Gastroesophageal sphincter (tissue), 4 donors: ENCODE results near the gene PLCZ1. TPM values are rescaled to one million over a fixed set of nuclear protein-coding genes. Genes with fewer than 3 reads are reported as not detected.
"Not testable (repeated sequence)": the region's sequence is repeated elsewhere in the genome, so short reads cannot be mapped to it uniquely, and the experiment has no call there.

Source experiments
- ATAC-seq: fragments of 150-250 bp; one replicate; pipeline ENCODE4 v1.9.1; 2016; ENCODE audit warnings: mild to moderate bottlenecking, moderate library complexity
- H3K27ac ChIP-seq, 4 donors: fragments of 200-600 bp; sonication (generic) in 3 of 4; 1 replicate in 3 of 4; 2 replicates in 1 of 4; pipeline ENCODE4 v1.5.1; 2016 to 2019
- H3K27me3 ChIP-seq: fragments of 200-600 bp; sonication (generic); one replicate; pipeline ENCODE4 v1.5.1; 2019
- H3K36me3 ChIP-seq, 2 donors: fragments of 200-600 bp; sonication (generic); one replicate each; pipeline ENCODE4 v1.5.1; 2019; ENCODE audit warnings: control low read depth in 1 of 2
- H3K4me1 ChIP-seq, 3 donors: fragments of 200-600 bp; sonication (generic); 1 replicate in 2 of 3; 2 replicates in 1 of 3; pipeline ENCODE4 v1.5.1; 2016 to 2019; ENCODE audit warnings: control low read depth in 2 of 3
- H3K4me3 ChIP-seq, 2 donors: fragments of 200-600 bp; sonication (generic); one replicate each; pipeline ENCODE4 v1.5.1; 2019; ENCODE audit warnings: mild to moderate bottlenecking in 1 of 2, moderate library complexity in 1 of 2
- H3K9me3 ChIP-seq, 3 donors: fragments of 200-600 bp; sonication (generic); one replicate each; pipeline ENCODE4 v1.5.1; 2017 to 2019; ENCODE audit warnings: control low read depth in 2 of 3
- EP300 ChIP-seq: sonication (generic); formaldehyde crosslinking; IDR thresholded peaks from one replicate; pipeline ENCODE4 v1.6.1; 2017; ENCODE audit warnings: antibody characterized with exemption, mild to moderate bottlenecking
- POLR2A ChIP-seq, 2 donors: fragments of 450-650 bp; IDR thresholded peaks; one replicate each; pipeline ENCODE4 v1.6.1; 2017; ENCODE audit warnings: antibody characterized with exemption in 2 of 2, mild to moderate bottlenecking in 2 of 2, moderate library complexity in 1 of 2
- POLR2AphosphoS5 ChIP-seq: sonication (generic); formaldehyde crosslinking; IDR thresholded peaks from one replicate; pipeline ENCODE4 v1.6.1; 2017; ENCODE audit warnings: antibody characterized with exemption
- WGBS, 2 donors: methylation state at CpG; one replicate each; pipeline ENCODE4 v1.1.5; 2018; ENCODE audit warnings: low coverage in 1 of 2; 5-methylcytosine and 5-hydroxymethylcytosine counted together
- total RNA-seq, 4 donors: library from RNA; depleted of rRNA; stranded (reverse); fragments of >200 nt; gene quantifications; one replicate each; pipeline ENCODE4 v1.1.0, GENCODE V29; 2016
- TF ChIP-seq, protein P1 (sequence below), 4 experiments: fragments of 200-600 bp in 2 of 4; fragments of 450-650 bp in 2 of 4; sonication (generic) in 1 of 4; IDR thresholded peaks; one replicate each; pipeline ENCODE4 v1.5.1; 2017 to 2019; ENCODE audit warnings: antibody characterized with exemption in 4 of 4, mild to moderate bottlenecking in 2 of 4, moderate library complexity in 2 of 4

Gene PLCZ1, protein sequence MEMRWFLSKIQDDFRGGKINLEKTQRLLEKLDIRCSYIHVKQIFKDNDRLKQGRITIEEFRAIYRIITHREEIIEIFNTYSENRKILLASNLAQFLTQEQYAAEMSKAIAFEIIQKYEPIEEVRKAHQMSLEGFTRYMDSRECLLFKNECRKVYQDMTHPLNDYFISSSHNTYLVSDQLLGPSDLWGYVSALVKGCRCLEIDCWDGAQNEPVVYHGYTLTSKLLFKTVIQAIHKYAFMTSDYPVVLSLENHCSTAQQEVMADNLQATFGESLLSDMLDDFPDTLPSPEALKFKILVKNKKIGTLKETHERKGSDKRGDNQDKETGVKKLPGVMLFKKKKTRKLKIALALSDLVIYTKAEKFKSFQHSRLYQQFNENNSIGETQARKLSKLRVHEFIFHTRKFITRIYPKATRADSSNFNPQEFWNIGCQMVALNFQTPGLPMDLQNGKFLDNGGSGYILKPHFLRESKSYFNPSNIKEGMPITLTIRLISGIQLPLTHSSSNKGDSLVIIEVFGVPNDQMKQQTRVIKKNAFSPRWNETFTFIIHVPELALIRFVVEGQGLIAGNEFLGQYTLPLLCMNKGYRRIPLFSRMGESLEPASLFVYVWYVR
- total RNA-seq = under 1 TPM in 1 of 4 donors, not detected in 3; 0.93 TPM

DNA sequence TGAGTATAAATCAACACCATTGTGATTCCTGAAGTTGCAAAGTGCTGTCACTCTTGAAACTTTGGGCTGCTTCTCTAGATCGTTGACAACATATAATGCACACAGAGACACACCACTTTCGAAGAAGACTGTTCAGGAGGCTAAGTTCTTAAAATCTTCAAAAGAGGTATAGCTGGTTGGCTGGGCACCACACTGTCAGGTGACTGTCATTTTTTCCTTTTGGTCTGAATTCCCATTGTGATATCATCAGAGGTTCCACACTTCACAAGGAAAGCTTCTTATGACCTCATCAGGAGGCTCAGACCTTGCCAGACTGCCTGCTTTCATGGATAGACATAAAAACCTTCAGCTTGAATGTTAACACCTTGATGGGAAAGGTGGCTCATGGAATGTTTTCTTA lies at the start of gene PLCZ1, which contains the start of gene CAPZA3:
Gene PLCZ1, minus strand, starts transcription at position 194 of the 400 bp plus-strand sequence. CDS start 641 bp downstream, outside the sequence.
Gene CAPZA3, plus strand, starts transcription at position 301 of the 400 bp plus-strand sequence. CDS start 150 bp downstream, outside the sequence.
- Histone ChIP-seq H3K4me3 (no peak within 1 kb of the TSS), H3K27ac (no peak within 1 kb of the TSS), H3K36me3 (no peaks in the 10 kb centered on the region), H3K27me3 (no peaks in the 10 kb centered on the region), H3K4me1 (no peaks in the 10 kb centered on the region), H3K9me3 (peaks cover 0 to 15% (median 0%) of the 10 kb centered on the region in 3 donors)
- 86 to 100% methylated on average over 2 of the region's 2 CpGs for WGBS, 2 donors
- TF ChIP-seq POLR2A (IDR thresholded peaks at IDR 0.05) = no peak
- TF ChIP-seq EP300 = no peak
- TF ChIP-seq POLR2AphosphoS5 = no peak
- TF ChIP-seq, protein P1, sequence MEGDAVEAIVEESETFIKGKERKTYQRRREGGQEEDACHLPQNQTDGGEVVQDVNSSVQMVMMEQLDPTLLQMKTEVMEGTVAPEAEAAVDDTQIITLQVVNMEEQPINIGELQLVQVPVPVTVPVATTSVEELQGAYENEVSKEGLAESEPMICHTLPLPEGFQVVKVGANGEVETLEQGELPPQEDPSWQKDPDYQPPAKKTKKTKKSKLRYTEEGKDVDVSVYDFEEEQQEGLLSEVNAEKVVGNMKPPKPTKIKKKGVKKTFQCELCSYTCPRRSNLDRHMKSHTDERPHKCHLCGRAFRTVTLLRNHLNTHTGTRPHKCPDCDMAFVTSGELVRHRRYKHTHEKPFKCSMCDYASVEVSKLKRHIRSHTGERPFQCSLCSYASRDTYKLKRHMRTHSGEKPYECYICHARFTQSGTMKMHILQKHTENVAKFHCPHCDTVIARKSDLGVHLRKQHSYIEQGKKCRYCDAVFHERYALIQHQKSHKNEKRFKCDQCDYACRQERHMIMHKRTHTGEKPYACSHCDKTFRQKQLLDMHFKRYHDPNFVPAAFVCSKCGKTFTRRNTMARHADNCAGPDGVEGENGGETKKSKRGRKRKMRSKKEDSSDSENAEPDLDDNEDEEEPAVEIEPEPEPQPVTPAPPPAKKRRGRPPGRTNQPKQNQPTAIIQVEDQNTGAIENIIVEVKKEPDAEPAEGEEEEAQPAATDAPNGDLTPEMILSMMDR (IDR thresholded peaks at IDR 0.05) = no peak
- no peak for ATAC-seq

DNA sequence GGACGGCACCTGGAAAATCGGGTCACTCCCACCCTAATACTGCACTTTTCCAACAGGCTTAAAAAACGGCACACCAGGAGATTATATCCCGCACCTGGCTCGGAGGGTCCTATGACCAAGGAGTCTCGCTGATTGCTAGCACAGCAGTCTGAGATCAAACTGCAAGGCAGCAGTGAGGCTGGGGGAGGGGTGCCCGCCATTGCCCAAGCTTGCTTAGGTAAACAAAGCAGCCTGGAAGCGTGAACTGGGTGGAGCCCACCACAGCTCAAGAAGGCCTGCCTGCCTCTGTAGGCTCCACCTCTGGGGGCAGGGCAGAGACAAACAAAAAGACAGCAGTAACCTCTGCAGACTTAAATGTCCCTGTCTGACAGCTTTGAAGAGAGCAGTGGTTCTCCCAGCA lies 47.7 kb upstream of the PLCZ1 start:
- H3K36me3 ChIP-seq, ATAC-seq, H3K4me3 ChIP-seq, H3K27me3 ChIP-seq, H3K4me1 ChIP-seq, H3K27ac ChIP-seq: not testable (repeated sequence)
- peaks cover 0 to 12% (median 0%) of the 10 kb centered on the region in 3 donors for H3K9me3 ChIP-seq
- WGBS, 2 donors = 90 to 93% methylated on average over 2 of the region's 8 CpGs

DNA sequence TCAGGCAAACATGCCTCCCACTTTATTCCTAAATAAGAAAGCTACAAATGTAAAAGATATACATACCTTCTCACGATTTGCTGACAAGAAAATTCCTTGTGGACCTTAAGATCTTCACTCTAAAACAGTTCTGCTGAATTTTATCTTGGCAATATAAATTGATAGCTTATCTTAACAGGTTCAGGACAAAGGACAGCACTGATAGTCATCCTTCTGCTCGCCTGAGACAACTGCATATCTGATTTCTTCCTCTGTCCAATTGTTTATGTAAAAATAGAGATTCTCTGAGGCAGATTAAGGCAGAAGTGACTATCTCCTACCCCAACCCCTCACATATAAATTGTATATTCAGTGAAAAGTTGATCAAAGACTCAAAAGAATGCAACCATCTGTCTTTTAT lies 45.0 kb upstream of the PLCZ1 start:
- ATAC-seq = no peak
- no peak for TF ChIP-seq POLR2A (IDR thresholded peaks at IDR 0.05)
- 58 to 90% methylated on average over 2 of the region's 2 CpGs for WGBS, 2 donors

DNA sequence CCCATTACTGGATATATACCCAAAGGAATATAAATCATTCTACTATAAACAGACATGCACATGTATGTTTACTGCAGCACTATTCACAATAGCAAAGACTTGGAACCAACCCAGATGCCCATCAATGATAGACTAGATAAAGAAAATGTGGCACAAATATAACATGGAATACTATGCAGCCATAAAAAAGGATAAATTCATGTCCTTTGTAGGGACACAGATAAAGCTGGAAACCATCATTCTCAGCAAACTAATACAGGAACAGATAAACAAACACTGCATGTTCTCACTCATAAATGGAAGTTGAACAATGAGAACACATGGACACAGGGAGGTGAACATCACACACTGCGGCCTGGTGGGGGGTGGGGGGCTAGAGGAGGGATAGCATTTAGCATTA lies 28.7 kb upstream of the PLCZ1 start:
- H3K9me3 ChIP-seq = peaks cover 0 to 19% (median 0%) of the 10 kb centered on the region in 3 donors
- H3K4me3 ChIP-seq, H3K4me1 ChIP-seq, H3K27ac ChIP-seq, H3K27me3 ChIP-seq, ATAC-seq, H3K36me3 ChIP-seq: not testable (repeated sequence)
- no CpG with 5 or more reads among the region's 1 CpG for WGBS, 2 donors

More for the DNA sequence above, 45.0 kb upstream of the PLCZ1 start:
- Histone ChIP-seq H3K27ac (no peak overlapping the region), H3K36me3 (no peaks in the 10 kb centered on the region), H3K4me1 (no peaks in the 10 kb centered on the region), H3K27me3 (no peaks in the 10 kb centered on the region), H3K9me3 (peaks cover 0 to 12% (median 0%) of the 10 kb centered on the region in 3 donors), H3K4me3 (no peak overlapping the region)

DNA sequence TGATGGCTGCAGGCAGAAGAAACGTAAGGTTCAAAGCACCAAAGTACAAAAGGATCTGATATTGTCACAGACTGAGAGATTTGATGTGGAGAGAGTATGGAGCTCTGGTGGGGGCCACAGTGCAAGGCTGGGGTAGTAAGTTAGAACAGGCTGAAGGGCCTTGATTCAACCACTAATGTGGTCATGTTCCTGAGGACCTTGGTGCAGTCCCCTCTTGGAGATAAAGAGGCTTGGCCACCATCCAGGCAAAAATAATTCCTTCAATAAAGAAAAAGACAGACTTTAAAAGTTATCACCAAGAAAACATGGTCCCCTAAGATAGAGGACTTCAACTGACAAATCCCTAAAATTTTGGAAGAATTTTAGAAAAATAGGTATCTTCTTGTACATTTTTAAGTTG lies 17.5 kb upstream of the PLCZ1 start:
- Histone ChIP-seq H3K4me3 (no peak overlapping the region), H3K27ac (no peak overlapping the region), H3K36me3 (no peaks in the 10 kb centered on the region), H3K9me3 (no peaks in the 10 kb centered on the region), H3K4me1 (peaks cover 0 to 33% (median 10%) of the 10 kb centered on the region in 3 donors), H3K27me3 (no peaks in the 10 kb centered on the region)
- no peak for ATAC-seq
- TF ChIP-seq EP300 (no peak), POLR2A (IDR thresholded peaks at IDR 0.05) (no peak), POLR2AphosphoS5 (no peak)
- TF ChIP-seq, protein P1 (IDR thresholded peaks at IDR 0.05) = no peak
- WGBS, 2 donors = 83 to 100% methylated on average over 1 of the region's 1 CpG

DNA sequence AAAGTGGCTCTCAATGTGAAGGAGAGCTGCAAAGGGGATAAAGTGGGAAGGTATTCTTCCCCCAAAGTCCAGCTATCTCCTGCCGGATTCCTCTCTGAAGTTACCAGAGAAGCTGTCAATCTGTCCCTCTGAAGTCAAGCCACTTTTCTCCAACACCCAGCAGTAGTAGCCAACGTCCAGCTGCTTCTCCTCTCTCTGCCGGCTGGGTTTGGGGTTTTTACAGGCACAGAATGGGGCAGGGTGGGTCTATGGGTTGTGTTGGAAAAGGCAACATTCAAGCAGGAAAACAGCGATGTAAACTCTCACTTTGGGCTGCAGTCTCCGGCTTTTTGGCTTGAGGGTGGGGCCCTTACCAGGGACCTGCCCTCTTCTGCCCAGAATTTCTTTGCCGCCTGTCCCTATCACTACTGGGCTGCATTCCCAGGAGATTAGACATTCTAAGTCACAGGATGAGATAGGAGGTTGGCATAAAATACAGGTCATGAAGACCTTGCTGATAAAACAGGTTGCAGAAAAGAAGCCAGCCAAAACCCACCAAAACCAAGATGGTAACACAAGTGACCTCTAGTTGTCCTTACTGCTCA lies 16.4 kb upstream of the PLCZ1 start:
- peaks cover 0 to 40% (median 10%) of the 10 kb centered on the region in 3 donors for H3K4me1 ChIP-seq
- H3K27me3 ChIP-seq = no peaks in the 10 kb centered on the region
- no peak for TF ChIP-seq EP300
- TF ChIP-seq POLR2AphosphoS5 = no peak
- TF ChIP-seq, protein P1 (IDR thresholded peaks at IDR 0.05) = no peak
- TF ChIP-seq POLR2A (IDR thresholded peaks at IDR 0.05) = no peak
- peak overlapping the region in 2 of 4 donors; percentile 57 to 70 for H3K27ac ChIP-seq
- WGBS, 2 donors = 30 to 71% methylated on average over 1 to 5 of the region's 6 CpGs
- peak overlapping the region; percentile 6 to 37 for H3K4me3 ChIP-seq
- H3K9me3 ChIP-seq = no peaks in the 10 kb centered on the region
- no peak for ATAC-seq
- no peaks in the 10 kb centered on the region for H3K36me3 ChIP-seq
